WTC11 (cell line): ENCODE data around the gene SLC47A1.

ENCODE experiments used
- E2F5 ChIP-seq: sonication (generic); formaldehyde crosslinking; IDR thresholded peaks from 2 replicates; pipeline ENCODE4 v1.8.1; 2022; ENCODE audit warnings: mild to moderate bottlenecking, moderate library complexity, missing genetic modification reagents
- FOXK1 ChIP-seq: sonication (generic); formaldehyde crosslinking; IDR thresholded peaks from 2 replicates; pipeline ENCODE4 v1.8.0; 2022; ENCODE audit warnings: mild to moderate bottlenecking, moderate library complexity, missing genetic modification reagents
- GTF2I ChIP-seq: fragments of 250-450 bp; sonication (Bioruptor Pico); conservative IDR thresholded peaks from 2 replicates; pipeline ENCODE4 v1.4.0; 2021; ENCODE audit warnings: mild to moderate bottlenecking
- JUN ChIP-seq: sonication (generic); formaldehyde crosslinking; IDR thresholded peaks from 2 replicates; pipeline ENCODE4 v1.8.0; 2023; ENCODE audit warnings: mild to moderate bottlenecking, missing genetic modification reagents
- ZNF121 ChIP-seq: sonication (generic); formaldehyde crosslinking; IDR thresholded peaks from 2 replicates; pipeline ENCODE4 v1.8.0; 2023; ENCODE audit warnings: missing genetic modification reagents
- TF ChIP-seq, protein P1 (sequence below): fragments of 200-600 bp; IDR thresholded peaks from 2 replicates; pipeline ENCODE4 v1.8.0; 2022; ENCODE audit warnings: antibody characterized with exemption
- TF ChIP-seq, protein P2 (sequence below): sonication (generic); formaldehyde crosslinking; IDR thresholded peaks from 2 replicates; pipeline ENCODE4 v1.8.1; 2023; ENCODE audit warnings: mild to moderate bottlenecking, missing genetic modification reagents, moderate library complexity
- TF ChIP-seq, protein P3 (sequence below): sonication (generic); formaldehyde crosslinking; IDR thresholded peaks from 2 replicates; pipeline ENCODE4 v1.8.1; 2022; ENCODE audit warnings: low read depth, missing genetic modification reagents, borderline replicate concordance

GRCh38 chr17:19553036-19553435 lies 19.4 kb downstream of the SLC47A1 start:
- TF ChIP-seq, protein P1, sequence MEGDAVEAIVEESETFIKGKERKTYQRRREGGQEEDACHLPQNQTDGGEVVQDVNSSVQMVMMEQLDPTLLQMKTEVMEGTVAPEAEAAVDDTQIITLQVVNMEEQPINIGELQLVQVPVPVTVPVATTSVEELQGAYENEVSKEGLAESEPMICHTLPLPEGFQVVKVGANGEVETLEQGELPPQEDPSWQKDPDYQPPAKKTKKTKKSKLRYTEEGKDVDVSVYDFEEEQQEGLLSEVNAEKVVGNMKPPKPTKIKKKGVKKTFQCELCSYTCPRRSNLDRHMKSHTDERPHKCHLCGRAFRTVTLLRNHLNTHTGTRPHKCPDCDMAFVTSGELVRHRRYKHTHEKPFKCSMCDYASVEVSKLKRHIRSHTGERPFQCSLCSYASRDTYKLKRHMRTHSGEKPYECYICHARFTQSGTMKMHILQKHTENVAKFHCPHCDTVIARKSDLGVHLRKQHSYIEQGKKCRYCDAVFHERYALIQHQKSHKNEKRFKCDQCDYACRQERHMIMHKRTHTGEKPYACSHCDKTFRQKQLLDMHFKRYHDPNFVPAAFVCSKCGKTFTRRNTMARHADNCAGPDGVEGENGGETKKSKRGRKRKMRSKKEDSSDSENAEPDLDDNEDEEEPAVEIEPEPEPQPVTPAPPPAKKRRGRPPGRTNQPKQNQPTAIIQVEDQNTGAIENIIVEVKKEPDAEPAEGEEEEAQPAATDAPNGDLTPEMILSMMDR, result no peak
- TF ChIP-seq, protein P2, sequence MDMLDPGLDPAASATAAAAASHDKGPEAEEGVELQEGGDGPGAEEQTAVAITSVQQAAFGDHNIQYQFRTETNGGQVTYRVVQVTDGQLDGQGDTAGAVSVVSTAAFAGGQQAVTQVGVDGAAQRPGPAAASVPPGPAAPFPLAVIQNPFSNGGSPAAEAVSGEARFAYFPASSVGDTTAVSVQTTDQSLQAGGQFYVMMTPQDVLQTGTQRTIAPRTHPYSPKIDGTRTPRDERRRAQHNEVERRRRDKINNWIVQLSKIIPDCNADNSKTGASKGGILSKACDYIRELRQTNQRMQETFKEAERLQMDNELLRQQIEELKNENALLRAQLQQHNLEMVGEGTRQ (CRISPR knock-in tag), result no peak
- TF ChIP-seq, protein P3, sequence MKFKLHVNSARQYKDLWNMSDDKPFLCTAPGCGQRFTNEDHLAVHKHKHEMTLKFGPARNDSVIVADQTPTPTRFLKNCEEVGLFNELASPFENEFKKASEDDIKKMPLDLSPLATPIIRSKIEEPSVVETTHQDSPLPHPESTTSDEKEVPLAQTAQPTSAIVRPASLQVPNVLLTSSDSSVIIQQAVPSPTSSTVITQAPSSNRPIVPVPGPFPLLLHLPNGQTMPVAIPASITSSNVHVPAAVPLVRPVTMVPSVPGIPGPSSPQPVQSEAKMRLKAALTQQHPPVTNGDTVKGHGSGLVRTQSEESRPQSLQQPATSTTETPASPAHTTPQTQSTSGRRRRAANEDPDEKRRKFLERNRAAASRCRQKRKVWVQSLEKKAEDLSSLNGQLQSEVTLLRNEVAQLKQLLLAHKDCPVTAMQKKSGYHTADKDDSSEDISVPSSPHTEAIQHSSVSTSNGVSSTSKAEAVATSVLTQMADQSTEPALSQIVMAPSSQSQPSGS (CRISPR knock-in tag), result no peak
- no peak for TF ChIP-seq ZNF121 (CRISPR knock-in tag)
- no peak for TF ChIP-seq JUN (CRISPR knock-in tag)
- no peak for TF ChIP-seq E2F5 (CRISPR knock-in tag)
- no peak for TF ChIP-seq FOXK1 (CRISPR knock-in tag)
- TF ChIP-seq GTF2I (CRISPR knock-in tag), result no peak
